Hepatocyte (in vitro differentiated cells): ENCODE data around the gene NDUFV1. TPM values are rescaled to one million over a fixed set of nuclear protein-coding genes. Genes with fewer than 3 reads are reported as not detected.

Source experiments
- DNase-seq: peaks from one replicate; pipeline ENCODE4 v3.0.0-alpha.2; 2016; ENCODE audit warnings: low spot score
- H2AFZ ChIP-seq: fragments of 200-600 bp; sonication (generic); 2 replicates; pipeline ENCODE4 v1.6.0; 2016; ENCODE audit warnings: antibody characterized with exemption, mild to moderate bottlenecking
- H3K27ac ChIP-seq: fragments of 200-600 bp; sonication (generic); 2 replicates; pipeline ENCODE4 v1.5.1; 2016; ENCODE audit warnings: mild to moderate bottlenecking
- H3K27me3 ChIP-seq: fragments of 200-600 bp; sonication (generic); 2 replicates; pipeline ENCODE4 v1.6.1; 2016
- H3K36me3 ChIP-seq: fragments of 200-600 bp; sonication (generic); replicated peaks from 2 replicates; pipeline ENCODE4 v1.5.1; 2016; ENCODE audit warnings: low read depth; ENCODE audit not compliant: insufficient read depth
- H3K4me1 ChIP-seq: fragments of 200-600 bp; sonication (generic); 2 replicates; pipeline ENCODE4 v1.5.1; 2016; ENCODE audit warnings: mild to moderate bottlenecking, moderate library complexity; ENCODE audit not compliant: insufficient read depth
- H3K4me2 ChIP-seq: fragments of 200-600 bp; sonication (generic); 2 replicates; pipeline ENCODE4 v1.6.0; 2016
- H3K4me3 ChIP-seq: fragments of 200-600 bp; sonication (generic); 2 replicates; pipeline ENCODE4 v1.5.1; 2016; ENCODE audit warnings: mild to moderate bottlenecking
- H3K79me2 ChIP-seq: fragments of 200-600 bp; sonication (generic); 2 replicates; pipeline ENCODE4 v1.6.0; 2017; ENCODE audit warnings: mild to moderate bottlenecking
- H3K9me2 ChIP-seq: fragments of 200-600 bp; sonication (generic); replicated peaks from 2 replicates; pipeline ENCODE4 v1.6.0; 2017; ENCODE audit warnings: mild to moderate bottlenecking; ENCODE audit not compliant: insufficient read depth
- H3K9me3 ChIP-seq: fragments of 200-600 bp; sonication (generic); 2 replicates; pipeline ENCODE4 v1.5.1; 2016; ENCODE audit warnings: low read depth, mild to moderate bottlenecking
- H4K20me1 ChIP-seq: fragments of 200-600 bp; sonication (generic); 2 replicates; pipeline ENCODE4 v1.6.0; 2016; ENCODE audit warnings: mild to moderate bottlenecking; ENCODE audit not compliant: insufficient read depth, poor library complexity, severe bottlenecking
- CTCF ChIP-seq: fragments of 200-600 bp; sonication (generic); IDR thresholded peaks from 2 replicates; pipeline ENCODE4 v1.5.1; 2016; ENCODE audit warnings: antibody characterized with exemption, mild to moderate bottlenecking; ENCODE audit not compliant: poor library complexity
- EZH2 ChIP-seq: fragments of 200-600 bp; sonication (generic); IDR thresholded peaks from 2 replicates; pipeline ENCODE4 v1.6.1; 2016; ENCODE audit warnings: antibody characterized with exemption, mild to moderate bottlenecking, borderline replicate concordance
- EZH2phosphoT487 ChIP-seq: fragments of 200-600 bp; sonication (generic); IDR thresholded peaks from one replicate; pipeline ENCODE4 v1.6.1; 2018; ENCODE audit warnings: antibody characterized with exemption, mild to moderate bottlenecking, low read depth, moderate library complexity; ENCODE audit not compliant: unreplicated experiment, severe bottlenecking
- WGBS: methylation state at CpG from one replicate; pipeline ENCODE4 v1.1.6; 2016; ENCODE audit warnings: low lambda C conversion rate; ENCODE audit errors: missing lambda C conversion rate; 5-methylcytosine and 5-hydroxymethylcytosine counted together
- polyA plus RNA-seq: library from polyadenylated mRNA; unstranded; fragments of >200 nt; fragmentation: Nextera tagmentation; extraction: Ambion mirVana; gene quantifications from 2 replicates; pipeline ENCODE4 v1.2.1, GENCODE V29; 2016
- total RNA-seq: library from RNA; depleted of rRNA; stranded (reverse); fragments of >200 nt; gene quantifications from 2 replicates; pipeline ENCODE4 v1.2.3, GENCODE V29; 2014

Gene NDUFV1
- total and polyA plus RNA-seq, 2 experiments from 2014 or later, result 194 to 226 TPM

GRCh38 chr11:67584881-67585873, 21.6 kb upstream of the NDUFV1 start:
- no peaks in the 10 kb centered on the region for H3K27me3 ChIP-seq
- H2AFZ ChIP-seq, result no peak overlapping the region
- no peaks in the 10 kb centered on the region for H3K9me2 ChIP-seq
- DNase-seq, result peak; percentile 62
- H4K20me1 ChIP-seq, result peaks cover 20% of the 10 kb centered on the region
- TF ChIP-seq CTCF, result no peak
- H3K79me2 ChIP-seq, result peaks cover 22% of the 10 kb centered on the region
- no peaks in the 10 kb centered on the region for H3K36me3 ChIP-seq
- peak overlapping the region; percentile 93 for H3K27ac ChIP-seq
- H3K4me3 ChIP-seq, result peak overlapping the region; percentile 69
- no peaks in the 10 kb centered on the region for H3K9me3 ChIP-seq
- 81% methylated on average over 21 of the region's 21 CpGs for WGBS
- peak overlapping the region; percentile 96 for H3K4me2 ChIP-seq
- peaks cover 37% of the 10 kb centered on the region for H3K4me1 ChIP-seq

- Histone ChIP-seq H3K4me2 (peak overlapping the region; percentile 96), H3K4me1 (peaks cover 30% of the 10 kb centered on the region), H2AFZ (no peak overlapping the region), H3K9me3 (no peaks in the 10 kb centered on the region), H3K27ac (no peak overlapping the region), H3K4me3 (no peak overlapping the region), H3K79me2 (peaks cover 22% of the 10 kb centered on the region), H3K9me2 (no peaks in the 10 kb centered on the region), H3K27me3 (no peaks in the 10 kb centered on the region), H4K20me1 (peaks cover 20% of the 10 kb centered on the region), H3K36me3 (no peaks in the 10 kb centered on the region)
- no peak for DNase-seq
- 87% methylated on average over 4 of the region's 4 CpGs for WGBS
- TF ChIP-seq EZH2phosphoT487 (no peak), EZH2 (no peak), CTCF (no peak)
Measured at GRCh38 chr11:67585911-67586310, 20.8 kb upstream of the NDUFV1 start.

GRCh38 chr11:67586568-67587250, 20.0 kb upstream of the NDUFV1 start:
- Histone ChIP-seq H4K20me1 (peaks cover 20% of the 10 kb centered on the region), H3K27ac (no peak overlapping the region), H3K9me3 (no peaks in the 10 kb centered on the region), H3K4me2 (peak overlapping the region; percentile 96), H3K9me2 (no peaks in the 10 kb centered on the region), H3K4me3 (no peak overlapping the region), H3K36me3 (no peaks in the 10 kb centered on the region), H3K27me3 (no peaks in the 10 kb centered on the region), H3K79me2 (peaks cover 22% of the 10 kb centered on the region), H3K4me1 (peaks cover 26% of the 10 kb centered on the region), H2AFZ (no peak overlapping the region)
- TF ChIP-seq EZH2phosphoT487 (no peak), EZH2 (no peak), CTCF (no peak)
- DNase-seq, result no peak
- 92% methylated on average over 5 of the region's 5 CpGs for WGBS
